Esophagus squamous epithelium (tissue), 4 donors: Measurements from ENCODE around the gene KLF18.

Source experiments
- POLR2A ChIP-seq, 4 donors: fragments of 450-650 bp; IDR thresholded peaks; one replicate each; pipeline ENCODE4 v1.6.1; 2017; ENCODE audit warnings: antibody characterized with exemption in 4 of 4, mild to moderate bottlenecking in 4 of 4, moderate library complexity in 3 of 4
- TF ChIP-seq, protein P1 (sequence below), 6 experiments: fragments of 450-650 bp in 4 of 6; fragments of 200-600 bp in 2 of 6; sonication (generic) in 2 of 6; IDR thresholded peaks; one replicate each; pipeline ENCODE4 v1.5.1; 2016 to 2019; ENCODE audit warnings: antibody characterized with exemption in 6 of 6, mild to moderate bottlenecking in 4 of 6, moderate library complexity in 4 of 6

DNA sequence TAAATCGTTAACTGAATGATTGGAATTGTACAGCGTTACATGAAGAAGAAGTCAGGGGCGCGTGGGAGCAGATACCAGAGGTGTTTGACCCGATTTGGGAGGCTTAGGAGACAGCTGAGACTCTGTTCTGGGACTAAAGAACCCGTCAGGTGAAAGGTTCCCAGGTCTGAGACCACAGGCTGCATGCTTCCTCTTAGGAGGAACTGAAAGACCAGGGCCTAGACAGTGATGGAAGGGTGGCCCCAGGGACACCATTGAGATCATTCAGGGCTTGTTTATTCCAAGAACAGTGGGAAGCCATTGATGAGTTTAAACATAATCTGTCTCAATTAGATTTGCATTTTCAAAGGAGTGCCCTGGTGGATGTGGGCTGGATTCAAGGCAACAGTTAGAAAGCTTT lies 21.9 kb downstream of the KLF18 start:
- TF ChIP-seq, protein P1, sequence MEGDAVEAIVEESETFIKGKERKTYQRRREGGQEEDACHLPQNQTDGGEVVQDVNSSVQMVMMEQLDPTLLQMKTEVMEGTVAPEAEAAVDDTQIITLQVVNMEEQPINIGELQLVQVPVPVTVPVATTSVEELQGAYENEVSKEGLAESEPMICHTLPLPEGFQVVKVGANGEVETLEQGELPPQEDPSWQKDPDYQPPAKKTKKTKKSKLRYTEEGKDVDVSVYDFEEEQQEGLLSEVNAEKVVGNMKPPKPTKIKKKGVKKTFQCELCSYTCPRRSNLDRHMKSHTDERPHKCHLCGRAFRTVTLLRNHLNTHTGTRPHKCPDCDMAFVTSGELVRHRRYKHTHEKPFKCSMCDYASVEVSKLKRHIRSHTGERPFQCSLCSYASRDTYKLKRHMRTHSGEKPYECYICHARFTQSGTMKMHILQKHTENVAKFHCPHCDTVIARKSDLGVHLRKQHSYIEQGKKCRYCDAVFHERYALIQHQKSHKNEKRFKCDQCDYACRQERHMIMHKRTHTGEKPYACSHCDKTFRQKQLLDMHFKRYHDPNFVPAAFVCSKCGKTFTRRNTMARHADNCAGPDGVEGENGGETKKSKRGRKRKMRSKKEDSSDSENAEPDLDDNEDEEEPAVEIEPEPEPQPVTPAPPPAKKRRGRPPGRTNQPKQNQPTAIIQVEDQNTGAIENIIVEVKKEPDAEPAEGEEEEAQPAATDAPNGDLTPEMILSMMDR (IDR thresholded peaks at IDR 0.05) = no peak
- no peak for TF ChIP-seq POLR2A (IDR thresholded peaks at IDR 0.05)
